HepG2 (cell line): ENCODE results near the gene TWF1. TPM values are rescaled to one million over a fixed set of nuclear protein-coding genes. Genes with fewer than 3 reads are reported as not detected.

Source experiments
- CTCF ChIP-seq: sonication (generic); formaldehyde crosslinking; IDR thresholded peaks from 2 replicates; pipeline ENCODE4 v1.5.0; 2020; ENCODE audit warnings: mild to moderate bottlenecking, missing genetic modification reagents, moderate library complexity
- ELF4 ChIP-seq: sonication (generic); formaldehyde crosslinking; IDR thresholded peaks from 2 replicates; pipeline ENCODE4 v1.5.0; 2020; ENCODE audit warnings: missing genetic modification reagents, mild to moderate bottlenecking, moderate library complexity, borderline replicate concordance
- GATA4 ChIP-seq: sonication (generic); IDR thresholded peaks from 2 replicates; pipeline ENCODE4 v1.6.1; 2016; ENCODE audit warnings: antibody characterized with exemption, low read depth, borderline replicate concordance
- GPBP1L1 ChIP-seq: sonication (generic); formaldehyde crosslinking; IDR thresholded peaks from 2 replicates; pipeline ENCODE4 v1.5.0; 2020; ENCODE audit warnings: mild to moderate bottlenecking, missing genetic modification reagents
- JUN ChIP-seq: sonication (generic); formaldehyde crosslinking; IDR thresholded peaks from 2 replicates; pipeline ENCODE4 v1.4.0; 2020; ENCODE audit warnings: mild to moderate bottlenecking, missing genetic modification reagents
- KAT7 ChIP-seq: IDR thresholded peaks from 2 replicates; pipeline ENCODE4 v1.6.1; 2018; ENCODE audit warnings: borderline replicate concordance, missing compliant biosample characterization
- MIXL1 ChIP-seq: IDR thresholded peaks from 2 replicates; pipeline ENCODE4 v1.6.1; 2016
- NCOA2 ChIP-seq: sonication (generic); formaldehyde crosslinking; IDR thresholded peaks from 2 replicates; pipeline ENCODE4 v1.8.0; 2022; ENCODE audit warnings: inconsistent platforms
- NONO ChIP-seq, 2 experiments: fragments of 450-650 bp in 1 of 2; sonication (generic) in 1 of 2; formaldehyde crosslinking in 1 of 2; IDR thresholded peaks in 1 of 2; conservative IDR thresholded peaks in 1 of 2; 2 replicates each; pipeline versions ENCODE4 v1.6.1 to v1.8.0; 2017 to 2022; ENCODE audit warnings: mild to moderate bottlenecking in 1 of 2, missing genetic modification reagents in 1 of 2, moderate library complexity in 1 of 2
- NR2F1 ChIP-seq, 2 experiments: fragments of 450-650 bp in 1 of 2; formaldehyde crosslinking in 1 of 2; IDR thresholded peaks; 2 replicates each; pipeline versions ENCODE4 v1.5.0 to v1.6.1; 2016 to 2020; ENCODE audit warnings: mild to moderate bottlenecking in 1 of 2, missing compliant biosample characterization in 1 of 2, missing genetic modification reagents in 1 of 2, moderate library complexity in 1 of 2
- NRL ChIP-seq: sonication (generic); formaldehyde crosslinking; IDR thresholded peaks from 2 replicates; pipeline ENCODE4 v1.5.0; 2020; ENCODE audit warnings: missing genetic modification reagents, mild to moderate bottlenecking, moderate library complexity, borderline replicate concordance
- TFAP4 ChIP-seq: sonication (generic); IDR thresholded peaks from 2 replicates; pipeline ENCODE4 v1.6.1; 2016; ENCODE audit warnings: low read depth, borderline replicate concordance
- YEATS4 ChIP-seq: sonication (generic); formaldehyde crosslinking; IDR thresholded peaks from 2 replicates; pipeline ENCODE4 v1.4.0; 2020; ENCODE audit warnings: missing genetic modification reagents, borderline replicate concordance
- ZBTB7B ChIP-seq: sonication (generic); formaldehyde crosslinking; IDR thresholded peaks from 2 replicates; pipeline ENCODE4 v1.4.0; 2020; ENCODE audit warnings: missing genetic modification reagents
- ZC3H4 ChIP-seq: sonication (generic); formaldehyde crosslinking; IDR thresholded peaks from 2 replicates; pipeline ENCODE4 v1.4.0; 2020; ENCODE audit warnings: missing genetic modification reagents, borderline replicate concordance
- ZNF264 ChIP-seq: sonication (generic); formaldehyde crosslinking; IDR thresholded peaks from 2 replicates; pipeline ENCODE4 v1.4.0; 2020; ENCODE audit warnings: missing genetic modification reagents
- ZNF451 ChIP-seq: sonication (generic); formaldehyde crosslinking; IDR thresholded peaks from 2 replicates; pipeline ENCODE4 v1.5.0; 2020; ENCODE audit warnings: mild to moderate bottlenecking, missing genetic modification reagents
- ZNF570 ChIP-seq: sonication (generic); formaldehyde crosslinking; IDR thresholded peaks from 2 replicates; pipeline ENCODE4 v1.4.0; 2020; ENCODE audit warnings: mild to moderate bottlenecking, missing genetic modification reagents, borderline replicate concordance
- ZNF574 ChIP-seq: sonication (generic); formaldehyde crosslinking; IDR thresholded peaks from 2 replicates; pipeline ENCODE4 v1.4.0; 2020; ENCODE audit warnings: missing genetic modification reagents
- ZNF703 ChIP-seq: sonication (generic); formaldehyde crosslinking; IDR thresholded peaks from 2 replicates; pipeline ENCODE4 v1.5.1; 2020; ENCODE audit warnings: missing genetic modification reagents, mild to moderate bottlenecking, moderate library complexity, borderline replicate concordance
- ZNF83 ChIP-seq: sonication (generic); formaldehyde crosslinking; IDR thresholded peaks from 2 replicates; pipeline ENCODE4 v1.4.0; 2020; ENCODE audit warnings: missing genetic modification reagents, mild to moderate bottlenecking, borderline replicate concordance
- polyA plus RNA-seq, 8 experiments: library from polyadenylated mRNA; depleted of rRNA in 3 of 8; stranded (reverse) in 7 of 8; unstranded in 1 of 8; fragments of >200 nt; fragmentation: Illumina TruSeq in 4 of 8; extraction: Trizol in 4 of 8; gene quantifications; 2 replicates each; pipeline versions ENCODE4 v1.2.1 to v1.2.3, GENCODE V29; 2011 to 2016; ENCODE audit warnings: low read depth in 4 of 8, missing spikeins in 1 of 8, mixed read lengths in 1 of 8; ENCODE audit not compliant: insufficient read depth in 1 of 8
- total RNA-seq, 5 experiments: library from RNA; depleted of rRNA; stranded (reverse); fragments of >200 nt; fragmentation: Illumina TruSeq; extraction: Trizol; gene quantifications; 2 replicates each; pipeline ENCODE4 v1.2.3, GENCODE V29; 2016; ENCODE audit warnings: low read depth in 1 of 5

TWF1 gene
- total and polyA plus RNA-seq, 2 of the 13 experiments (the other 11 are each of a cell fraction or from before 2014, with no cell fraction given), result 32.3 to 85.5 TPM

GRCh38 chr12:43835656-43836474, 29.7 kb upstream of the TWF1 start, which contains the start of gene TMEM117 (continued):
- no peak for TF ChIP-seq CTCF (CRISPR knock-in tag)
- TF ChIP-seq ZNF83 (CRISPR knock-in tag), result no peak
- no peak for TF ChIP-seq ZNF570
- no peak for TF ChIP-seq GATA4
- TF ChIP-seq TFAP4, result no peak; the same call in 1 of the 2 replicates
- TF ChIP-seq ZNF264, result 0 out of 2 replicates have a peak, but pooled peaks have one; percentile 11
- no peak for TF ChIP-seq ZC3H4
- TF ChIP-seq JUN (CRISPR knock-in tag), result no peak; the same call in 1 of the 2 replicates
- TF ChIP-seq NONO (IDR thresholded peaks at IDR 0.05), result no peak
- TF ChIP-seq NONO (CRISPR knock-in tag; conservative IDR thresholded peaks at IDR 0.05), result no peak
- no peak for TF ChIP-seq MIXL1 (CRISPR knock-in tag)
- no peak for TF ChIP-seq GPBP1L1 (CRISPR knock-in tag)
- no peak for TF ChIP-seq ELF4 (CRISPR knock-in tag)
- TF ChIP-seq NRL (CRISPR knock-in tag), result no peak
- no peak for TF ChIP-seq KAT7 (CRISPR knock-in tag)
- TF ChIP-seq NR2F1 (CRISPR knock-in tag; IDR thresholded peaks at IDR 0.05), result no peak
- 0 out of 2 replicates have a peak, but pooled peaks have one; percentile 51 for TF ChIP-seq ZNF451
- no peak for TF ChIP-seq ZBTB7B
- TF ChIP-seq YEATS4 (CRISPR knock-in tag), result peak; percentile 72; the same call in 1 of the 2 replicates
- no peak for TF ChIP-seq NCOA2
- no peak for TF ChIP-seq ZNF703 (CRISPR knock-in tag)
- TF ChIP-seq ZNF574, result peak; percentile 46
